Fibroblast of lung (primary cell): ENCODE measurements around the gene DNMT3L. TPM values are rescaled to one million over a fixed set of nuclear protein-coding genes. Genes with fewer than 3 reads are reported as not detected.
A peak's percentile ranks its signal among the peaks of the same experiment; 100 is the strongest.

Experiments
- DNase-seq, 2 donors: peaks; one replicate each; pipeline versions ENCODE4 v3.0.0 to v3.0.0-alpha.2; 2010; ENCODE audit warnings: low read depth in 2 of 2
- H2AFZ ChIP-seq: 2 replicates; pipeline ENCODE4 v1.5.1; 2012; ENCODE audit warnings: low read length, control low read depth, inconsistent platforms
- H3K27ac ChIP-seq: 2 replicates; pipeline ENCODE4 v1.5.1; 2011; ENCODE audit warnings: low read length, control low read depth; ENCODE audit not compliant: insufficient read depth
- H3K27me3 ChIP-seq: 2 replicates; pipeline ENCODE4 v1.5.1; 2011; ENCODE audit warnings: mild to moderate bottlenecking, low read length; ENCODE audit not compliant: control insufficient read depth, insufficient read depth
- H3K36me3 ChIP-seq: 2 replicates; pipeline ENCODE4 v1.5.1; 2011; ENCODE audit warnings: low read length; ENCODE audit not compliant: control insufficient read depth, insufficient read depth
- H3K4me1 ChIP-seq: 2 replicates; pipeline ENCODE4 v1.5.1; 2011; ENCODE audit warnings: low read length; ENCODE audit not compliant: control insufficient read depth, insufficient read depth; ENCODE audit errors: extremely low read depth
- H3K4me2 ChIP-seq: 2 replicates; pipeline ENCODE4 v1.5.1; 2011; ENCODE audit warnings: low read length, control low read depth; ENCODE audit not compliant: insufficient read depth; ENCODE audit errors: extremely low read depth
- H3K4me3 ChIP-seq, 4 experiments: fragments of 200-600 bp in 1 of 4; sonication (generic) in 1 of 4; replicated peaks in 1 of 4; 2 replicates each; pipeline ENCODE4 v1.5.1; 2011 to 2016; ENCODE audit warnings: low read length in 4 of 4, low read depth in 3 of 4, mild to moderate bottlenecking in 3 of 4, control low read depth in 2 of 4, inconsistent platforms in 1 of 4, mixed read lengths in 1 of 4; ENCODE audit not compliant: insufficient read depth in 1 of 4; ENCODE audit errors: control extremely low read depth in 1 of 4
- H3K79me2 ChIP-seq: 2 replicates; pipeline ENCODE4 v1.5.1; 2012; ENCODE audit warnings: mild to moderate bottlenecking, low read length, inconsistent platforms; ENCODE audit not compliant: control insufficient read depth, insufficient read depth
- H3K9ac ChIP-seq: 2 replicates; pipeline ENCODE4 v1.5.1; 2011; ENCODE audit warnings: mild to moderate bottlenecking, low read length, control low read depth; ENCODE audit not compliant: insufficient read depth
- H3K9me3 ChIP-seq: 2 replicates; pipeline ENCODE4 v1.5.1; 2012; ENCODE audit warnings: low read depth, low read length; ENCODE audit not compliant: control insufficient read depth, insufficient read depth
- H4K20me1 ChIP-seq: 2 replicates; pipeline ENCODE4 v1.5.1; 2011; ENCODE audit warnings: low read length; ENCODE audit not compliant: control insufficient read depth, insufficient read depth; ENCODE audit errors: extremely low read depth
- EZH2 ChIP-seq: IDR thresholded peaks from 2 replicates; pipeline ENCODE4 v1.5.1; 2012; ENCODE audit warnings: low read length, control low read depth, mild to moderate bottlenecking; ENCODE audit errors: missing control alignments
- polyA plus RNA-seq, 2 donors: library from polyadenylated mRNA; depleted of rRNA in 1 of 2; stranded (reverse) in 1 of 2; unstranded in 1 of 2; fragments of >200 nt; gene quantifications; 2 replicates each; pipeline ENCODE4 v1.2.1, GENCODE V29; 2011 to 2012; ENCODE audit warnings: missing spikeins in 1 of 2
- total RNA-seq: library from RNA; depleted of rRNA; stranded (reverse); fragments of >200 nt; gene quantifications from 2 replicates; pipeline ENCODE4 v1.2.1, GENCODE V29; 2014
- TF ChIP-seq, protein P1 (sequence below), 2 donors: IDR thresholded peaks in 1 of 2; conservative IDR thresholded peaks in 1 of 2; 1 replicate in 1 of 2; 2 replicates in 1 of 2; pipeline ENCODE4 v1.5.1; 2011 to 2012; ENCODE audit warnings: low read length in 2 of 2, control low read depth in 1 of 2, inconsistent platforms in 1 of 2, low read depth in 1 of 2, mild to moderate bottlenecking in 1 of 2

The DNMT3L gene
- total and polyA plus RNA-seq, 2 donors (not counting 1 experiment from before 2014, with no cell fraction given): not detected

DNA sequence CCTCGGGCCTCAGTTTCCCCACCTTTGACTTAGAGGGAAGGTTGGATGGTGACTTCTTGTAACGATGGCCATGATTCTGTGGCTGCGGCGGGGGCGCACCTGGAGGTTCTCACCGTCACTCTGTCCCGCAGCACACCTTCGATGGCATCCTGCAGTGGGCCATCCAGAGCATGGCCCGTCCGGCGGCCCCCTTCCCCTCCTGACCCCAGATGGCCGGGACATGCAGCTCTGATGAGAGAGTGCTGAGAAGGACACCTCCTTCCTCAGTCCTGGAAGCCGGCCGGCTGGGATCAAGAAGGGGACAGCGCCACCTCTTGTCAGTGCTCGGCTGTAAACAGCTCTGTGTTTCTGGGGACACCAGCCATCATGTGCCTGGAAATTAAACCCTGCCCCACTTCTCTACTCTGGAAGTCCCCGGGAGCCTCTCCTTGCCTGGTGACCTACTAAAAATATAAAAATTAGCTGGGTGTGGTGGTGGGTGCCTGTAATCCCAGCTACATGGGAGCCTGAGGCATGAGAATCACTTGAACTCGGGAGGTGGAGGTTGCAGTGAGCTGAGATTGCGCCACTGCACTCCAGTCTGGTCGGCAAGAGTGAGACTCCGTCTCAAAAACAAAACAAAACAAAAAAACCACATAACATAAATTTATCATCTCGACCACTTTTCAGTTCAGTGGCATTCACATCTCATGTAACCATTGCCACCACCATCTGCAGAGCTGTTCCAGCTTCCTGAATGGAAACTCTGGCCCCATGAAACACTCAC is 36.0 kb upstream of the DNMT3L start:
- Histone ChIP-seq H3K27me3 (no peaks in the 10 kb centered on the region), H3K4me2 (peak overlapping the region; percentile 35), H3K27ac (no peak overlapping the region), H3K9ac (no peak overlapping the region), H3K9me3 (no peaks in the 10 kb centered on the region), H3K36me3 (no peaks in the 10 kb centered on the region), H3K4me1 (peaks cover 5% of the 10 kb centered on the region), H3K4me3 (no peak overlapping the region), H4K20me1 (no peaks in the 10 kb centered on the region), H2AFZ (no peak overlapping the region), H3K79me2 (peaks cover 17% of the 10 kb centered on the region)
- no peak for TF ChIP-seq EZH2
- TF ChIP-seq, protein P1, sequence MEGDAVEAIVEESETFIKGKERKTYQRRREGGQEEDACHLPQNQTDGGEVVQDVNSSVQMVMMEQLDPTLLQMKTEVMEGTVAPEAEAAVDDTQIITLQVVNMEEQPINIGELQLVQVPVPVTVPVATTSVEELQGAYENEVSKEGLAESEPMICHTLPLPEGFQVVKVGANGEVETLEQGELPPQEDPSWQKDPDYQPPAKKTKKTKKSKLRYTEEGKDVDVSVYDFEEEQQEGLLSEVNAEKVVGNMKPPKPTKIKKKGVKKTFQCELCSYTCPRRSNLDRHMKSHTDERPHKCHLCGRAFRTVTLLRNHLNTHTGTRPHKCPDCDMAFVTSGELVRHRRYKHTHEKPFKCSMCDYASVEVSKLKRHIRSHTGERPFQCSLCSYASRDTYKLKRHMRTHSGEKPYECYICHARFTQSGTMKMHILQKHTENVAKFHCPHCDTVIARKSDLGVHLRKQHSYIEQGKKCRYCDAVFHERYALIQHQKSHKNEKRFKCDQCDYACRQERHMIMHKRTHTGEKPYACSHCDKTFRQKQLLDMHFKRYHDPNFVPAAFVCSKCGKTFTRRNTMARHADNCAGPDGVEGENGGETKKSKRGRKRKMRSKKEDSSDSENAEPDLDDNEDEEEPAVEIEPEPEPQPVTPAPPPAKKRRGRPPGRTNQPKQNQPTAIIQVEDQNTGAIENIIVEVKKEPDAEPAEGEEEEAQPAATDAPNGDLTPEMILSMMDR (conservative IDR thresholded peaks at IDR 0.05 in 1 of 2, IDR thresholded peaks at IDR 0.05 in 1 of 2; ENCODE audit: low read depth in 1 of 2, low read length in 2 of 2): peak; percentile 67 to 78
- peak; percentile 61 to 82 for DNase-seq

DNA sequence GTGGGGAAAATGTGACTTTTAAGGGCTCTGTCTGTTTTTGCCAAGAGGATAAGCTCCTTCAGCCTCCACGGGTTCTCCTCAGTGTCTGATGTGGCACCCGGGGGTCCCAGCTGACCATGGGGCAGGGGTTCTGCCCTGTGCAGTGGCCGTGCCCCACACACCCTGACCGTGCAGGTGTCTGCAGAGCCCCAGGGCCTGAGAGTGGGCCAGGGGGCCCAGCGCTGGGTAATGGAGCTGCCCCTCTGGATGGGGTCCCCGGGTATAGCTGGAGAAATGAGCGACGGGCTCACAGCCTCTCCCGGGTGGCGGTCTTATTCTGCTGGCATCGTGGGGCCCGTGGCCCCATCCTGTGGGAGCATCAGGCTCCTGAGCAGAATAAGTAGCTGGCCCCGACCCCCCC is 35.2 kb upstream of the DNMT3L start:
- Histone ChIP-seq H3K27me3 (no peaks in the 10 kb centered on the region), H3K9ac (no peak overlapping the region), H3K79me2 (peaks cover 10% of the 10 kb centered on the region), H3K4me2 (no peak overlapping the region), H3K4me3 (no peak overlapping the region), H3K27ac (no peak overlapping the region), H2AFZ (no peak overlapping the region), H3K36me3 (no peaks in the 10 kb centered on the region), H3K9me3 (no peaks in the 10 kb centered on the region), H3K4me1 (peaks cover 5% of the 10 kb centered on the region), H4K20me1 (no peaks in the 10 kb centered on the region)
- no peak for DNase-seq
- TF ChIP-seq EZH2: no peak
- TF ChIP-seq, protein P1 (conservative IDR thresholded peaks at IDR 0.05 in 1 of 2, IDR thresholded peaks at IDR 0.05 in 1 of 2; ENCODE audit: low read depth in 1 of 2, low read length in 2 of 2): no peak

DNA sequence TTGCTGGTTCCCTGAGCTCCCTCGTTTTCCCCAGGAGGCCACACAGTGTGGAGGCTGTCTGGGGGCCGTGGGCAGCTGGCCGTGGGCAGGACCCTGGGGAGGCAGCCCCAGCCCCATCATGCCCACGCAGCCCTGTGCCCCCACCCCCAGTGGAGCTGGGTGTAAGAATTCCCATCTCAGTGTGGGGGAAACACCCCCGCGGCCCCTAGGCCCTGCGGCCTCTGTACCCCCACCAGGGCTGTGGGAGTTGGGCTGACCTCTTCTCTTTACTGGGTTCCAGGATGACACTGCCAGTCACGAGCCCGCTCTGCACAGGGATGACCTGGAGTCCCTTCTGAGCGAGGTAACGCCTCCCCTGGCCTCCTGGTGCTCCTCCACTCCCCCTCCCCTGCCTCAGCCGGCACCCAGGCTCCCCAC is 34.4 kb upstream of the DNMT3L start:
- no peak for DNase-seq
- Histone ChIP-seq H3K4me1 (peaks cover 3% of the 10 kb centered on the region), H3K9ac (no peak overlapping the region), H3K9me3 (no peaks in the 10 kb centered on the region), H3K27ac (no peak overlapping the region), H3K79me2 (peaks cover 6% of the 10 kb centered on the region), H3K36me3 (no peaks in the 10 kb centered on the region), H3K4me2 (no peak overlapping the region), H3K4me3 (no peak overlapping the region), H4K20me1 (no peaks in the 10 kb centered on the region), H3K27me3 (no peaks in the 10 kb centered on the region), H2AFZ (no peak overlapping the region)
- no peak for TF ChIP-seq EZH2
- TF ChIP-seq, protein P1 (conservative IDR thresholded peaks at IDR 0.05 in 1 of 2, IDR thresholded peaks at IDR 0.05 in 1 of 2; ENCODE audit: low read depth in 1 of 2, low read length in 2 of 2): no peak
